GM18867 (cell line): ENCODE results near the gene APOBEC3B.
A peak's percentile ranks its signal among the peaks of the same experiment; 100 is the strongest.
"Not testable (repeated sequence)": the region's sequence is repeated elsewhere in the genome, so short reads cannot be mapped to it uniquely, and the experiment has no call there.

ENCODE experiments used
- ATAC-seq: cut with Tn5 transposase; IDR thresholded peaks from one replicate; pipeline ENCODE4 v1.9.1; 2021; ENCODE audit warnings: mild to moderate bottlenecking, moderate library complexity; ENCODE audit not compliant: unreplicated experiment

APOBEC3B gene

GRCh38 chr22:38987171-38987895 is 5.2 kb downstream of the APOBEC3B start:
- ATAC-seq = no peak

DNA sequence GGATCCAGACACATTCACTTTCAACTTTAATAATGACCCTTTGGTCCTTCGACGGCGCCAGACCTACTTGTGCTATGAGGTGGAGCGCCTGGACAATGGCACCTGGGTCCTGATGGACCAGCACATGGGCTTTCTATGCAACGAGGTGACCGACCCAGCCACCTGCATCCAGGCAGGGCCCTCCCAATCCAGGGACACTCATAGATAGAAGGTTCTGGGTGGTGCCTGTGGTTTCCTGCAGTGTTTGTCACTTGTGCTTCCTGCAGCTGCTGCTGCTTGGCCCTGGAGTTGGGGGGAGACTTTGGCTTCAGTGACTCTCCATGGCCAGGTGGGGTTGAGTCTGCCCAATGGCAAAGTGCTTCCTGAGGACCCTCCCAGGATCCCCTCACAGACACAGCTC is 7.3 kb downstream of the APOBEC3B start:
- no peak for ATAC-seq

DNA sequence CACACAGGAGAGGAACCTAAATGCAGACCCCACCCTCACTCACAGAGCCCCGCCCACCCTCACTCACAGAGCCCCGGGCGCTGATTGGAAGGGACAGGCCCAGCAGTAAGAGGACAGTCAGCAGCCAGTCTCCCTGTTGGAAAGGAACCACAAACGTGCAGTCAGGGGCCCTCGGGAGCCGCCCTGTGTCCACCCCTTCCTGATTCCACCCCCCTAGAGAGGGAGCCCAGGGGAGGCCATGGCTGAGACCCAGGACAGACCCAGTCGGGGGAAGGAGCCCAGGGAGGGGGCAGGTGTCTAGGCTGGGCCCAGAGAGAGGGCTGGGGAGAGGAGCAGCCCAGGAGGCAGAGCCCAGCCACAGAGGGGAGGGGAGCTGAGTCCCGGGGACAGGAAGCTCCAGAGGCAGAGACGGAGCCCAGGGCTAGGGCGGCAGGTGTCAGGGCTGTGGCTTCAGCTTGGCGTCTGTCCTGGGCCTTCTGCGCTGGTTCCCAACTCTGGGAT is 10.8 kb downstream of the APOBEC3B start:
- not testable (repeated sequence) for ATAC-seq

DNA sequence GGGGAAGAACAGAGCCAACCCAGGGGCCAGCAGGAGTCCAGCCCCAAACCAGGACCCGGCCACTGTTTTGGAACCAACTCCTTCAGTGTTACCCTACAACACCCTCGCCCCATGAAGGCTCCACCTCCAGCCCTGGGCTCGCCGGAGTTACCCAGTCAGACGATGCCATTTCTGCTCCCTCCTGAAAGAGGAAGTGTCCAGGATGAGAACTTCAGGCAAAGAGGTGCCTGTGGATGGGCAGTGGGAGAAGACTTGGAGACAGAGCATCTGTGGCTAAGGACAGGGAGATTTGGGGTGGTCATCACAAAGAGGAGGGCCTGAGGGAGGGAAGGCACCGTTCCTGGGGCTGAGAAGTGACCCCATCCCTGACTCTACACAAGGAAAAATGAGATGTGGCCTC is 14.0 kb downstream of the APOBEC3B start:
- no peak for ATAC-seq

GRCh38 chr22:38997518-38997917 is 15.4 kb downstream of the APOBEC3B start:
- ATAC-seq = no peak

DNA sequence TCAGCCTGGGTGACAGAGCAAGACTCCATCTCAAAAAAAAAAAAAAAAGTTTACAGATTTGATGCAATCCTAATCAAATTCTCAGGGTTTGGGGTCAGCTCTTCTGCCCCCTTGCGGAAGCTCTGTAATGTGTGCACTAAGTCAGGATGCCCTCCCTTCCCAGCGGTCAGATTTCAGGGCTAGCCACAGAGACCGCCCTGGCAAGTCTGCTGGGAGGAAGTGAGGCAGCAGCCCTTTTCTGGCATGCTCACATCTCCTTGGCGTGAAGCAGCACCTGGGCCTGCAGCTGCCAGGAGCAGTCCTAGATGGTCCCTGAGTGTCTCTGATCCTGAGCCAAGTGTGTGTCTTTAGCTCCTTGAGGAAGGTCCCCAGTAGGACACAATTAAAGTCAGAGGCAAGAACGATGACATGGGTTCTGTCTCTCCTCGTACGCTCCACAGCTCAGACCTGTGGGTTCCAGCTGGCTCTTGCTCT is 21.1 kb downstream of the APOBEC3B start:
- peak; percentile 63 for ATAC-seq

- no peak for ATAC-seq
These were observed 25.0 kb downstream of the APOBEC3B start for GRCh38 chr22:39007177-39007576.

- ATAC-seq = not testable (repeated sequence)
These were observed 26.2 kb downstream of the APOBEC3B start for GRCh38 chr22:39008271-39008850.

DNA sequence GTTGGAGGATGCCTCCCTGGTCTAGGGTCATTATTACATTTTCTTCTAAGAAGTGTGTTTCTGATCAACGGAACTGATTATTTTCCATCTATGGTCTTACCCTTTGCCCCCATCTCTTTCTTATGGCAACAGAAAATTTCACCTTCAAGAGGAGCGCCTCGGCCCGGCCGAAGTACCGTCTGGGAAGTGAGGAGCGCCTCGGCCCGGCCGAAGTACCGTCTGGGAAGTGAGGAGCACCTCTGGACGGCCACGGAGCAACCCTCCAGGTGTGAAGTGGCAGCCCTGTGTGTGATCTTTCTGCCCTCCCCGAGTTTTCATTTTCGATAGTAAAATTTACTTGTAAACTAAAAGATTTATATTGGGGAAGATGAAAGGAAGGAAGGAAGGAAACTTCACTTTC is 28.8 kb downstream of the APOBEC3B start:
- ATAC-seq = no peak

- ATAC-seq = no peak
These were observed 30.7 kb downstream of the APOBEC3B start for GRCh38 chr22:39012533-39013511.

DNA sequence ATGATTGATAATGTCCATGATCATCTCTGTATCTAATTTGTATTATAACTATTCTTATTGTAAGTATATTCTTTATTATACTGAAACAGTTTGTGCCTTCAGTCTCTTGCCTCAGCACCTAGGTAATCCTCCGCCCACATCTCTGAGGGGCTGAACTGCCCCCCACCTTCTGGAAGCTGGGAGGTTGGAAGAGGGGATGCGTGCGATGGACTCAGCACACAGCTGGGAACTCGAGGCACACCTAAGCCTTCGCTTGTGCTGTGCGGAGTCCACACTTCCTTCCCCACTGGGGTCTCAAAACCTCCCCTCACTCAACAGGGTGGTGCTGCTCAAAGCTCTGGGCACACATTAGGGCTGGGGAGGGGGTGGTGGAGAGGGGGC is 31.4 kb downstream of the APOBEC3B start:
- not testable (repeated sequence) for ATAC-seq

DNA sequence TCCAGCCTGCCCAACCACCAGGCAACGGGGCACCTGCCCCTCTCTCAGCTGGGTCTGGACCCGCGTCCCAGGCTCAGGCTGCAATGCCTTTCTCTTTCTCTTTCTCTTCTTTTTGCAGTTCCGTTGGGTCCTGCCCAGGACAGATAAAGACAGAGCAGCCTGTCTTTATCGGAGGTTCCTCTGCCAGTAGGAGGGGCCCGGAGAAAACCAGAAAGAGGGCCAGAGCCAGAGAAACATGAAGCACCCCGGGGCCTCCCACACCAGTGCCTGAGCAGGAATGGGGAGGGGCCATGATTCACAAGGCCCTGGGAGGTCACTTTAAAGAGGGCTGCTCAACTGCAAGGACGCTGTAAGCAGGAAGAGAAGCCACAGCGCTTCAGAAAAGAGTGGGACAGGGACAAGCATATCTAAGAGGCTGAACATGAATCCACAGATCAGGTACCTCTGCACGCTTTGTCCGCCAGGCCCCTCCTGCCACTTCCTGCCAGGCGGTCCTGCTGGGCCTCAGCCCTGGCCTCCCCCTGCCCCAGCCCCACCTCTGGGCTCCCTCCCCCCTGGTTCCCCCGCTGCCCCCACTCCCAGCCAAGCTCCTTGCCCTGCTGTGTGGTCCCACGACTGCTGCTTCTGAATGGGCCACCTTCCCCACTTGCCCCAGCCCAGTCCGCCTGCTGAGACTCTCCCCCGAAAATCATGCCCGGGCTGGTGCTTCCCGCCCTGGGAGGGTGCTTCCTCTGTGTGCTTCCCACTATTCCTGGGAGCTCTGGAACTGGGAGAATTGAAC is 32.0 kb downstream of the APOBEC3B start, which contains the start of gene APOBEC3C:
Gene APOBEC3C, plus strand, starts transcription at position 316 of the 781 bp plus-strand sequence. Its CDS starts 106 bp downstream, at position 422.
- peak; percentile 83 for ATAC-seq

DNA sequence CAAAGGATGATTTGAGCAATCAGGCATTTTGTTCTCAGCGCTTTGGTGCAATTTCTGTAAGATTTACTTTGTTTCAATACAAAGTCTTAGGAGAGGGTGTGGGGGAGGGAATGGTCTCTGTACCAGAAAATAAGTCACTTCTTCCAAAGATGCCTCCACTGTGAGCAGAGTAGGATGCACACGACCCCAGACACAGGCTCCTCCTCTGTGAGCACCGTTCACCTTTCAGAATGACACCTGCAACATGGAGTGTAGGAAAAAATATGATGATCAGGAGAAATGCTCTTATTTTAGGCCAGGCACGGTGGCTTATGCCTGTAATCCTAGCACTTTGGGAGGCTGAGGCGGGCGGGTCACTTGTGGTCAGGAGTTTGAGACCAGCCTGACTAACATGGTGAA is 32.6 kb downstream of the APOBEC3B start:
- not testable (repeated sequence) for ATAC-seq

DNA sequence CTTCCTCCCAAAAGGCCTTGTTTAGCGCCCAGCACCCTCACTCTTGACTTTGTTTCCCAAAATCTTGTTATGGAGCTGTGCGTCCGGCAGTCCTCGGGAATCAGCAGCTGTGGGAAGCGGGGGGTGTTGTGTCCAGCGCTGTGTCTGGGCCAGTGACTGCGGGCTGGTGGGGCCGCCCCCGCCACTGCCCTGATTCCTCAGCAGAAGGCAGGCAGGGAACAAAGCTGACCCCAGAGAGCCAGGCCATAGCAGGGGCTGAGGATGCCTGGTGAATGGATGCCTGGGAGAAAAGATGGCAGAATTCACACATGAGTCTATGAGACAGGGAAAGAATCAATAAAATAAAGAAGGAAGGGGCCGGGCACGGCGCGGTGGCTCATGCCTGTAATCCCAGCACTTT is 34.4 kb downstream of the APOBEC3B start:
- ATAC-seq = no peak

- no peak for ATAC-seq
These were observed 35.6 kb downstream of the APOBEC3B start for GRCh38 chr22:39017596-39018365.

DNA sequence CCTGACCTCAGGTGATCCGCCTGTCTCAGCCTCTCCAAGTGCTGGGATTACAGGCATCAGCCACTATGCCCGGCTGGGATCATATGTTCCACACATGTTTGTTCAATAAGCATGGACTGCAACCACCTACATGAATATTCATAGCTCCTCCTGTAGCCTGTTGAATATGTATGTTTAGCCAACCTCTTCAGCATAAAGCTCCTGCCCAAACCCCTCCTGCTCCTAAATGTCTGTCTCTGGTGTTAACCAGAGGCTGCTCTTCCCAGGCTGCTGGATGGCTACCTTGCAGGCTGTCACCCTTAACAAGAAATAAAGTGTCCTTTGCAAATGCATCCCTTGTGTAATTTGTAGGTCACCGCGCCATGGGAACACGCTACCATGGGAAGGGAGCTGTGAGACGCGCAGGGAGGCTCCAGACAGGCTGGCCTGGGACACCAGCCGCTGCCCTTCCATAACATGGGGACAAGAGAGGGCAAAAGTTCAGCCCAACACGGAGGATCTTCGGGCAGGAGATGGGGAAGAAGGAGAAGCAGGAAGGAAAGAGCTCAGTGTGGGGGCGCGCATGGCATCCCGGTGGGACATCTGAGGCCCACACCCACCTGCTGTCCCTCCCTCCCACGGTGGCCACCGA is 38.0 kb downstream of the APOBEC3B start:
- not testable (repeated sequence) for ATAC-seq

- no peak for ATAC-seq
These were observed 39.6 kb downstream of the APOBEC3B start for GRCh38 chr22:39021552-39022250.

DNA sequence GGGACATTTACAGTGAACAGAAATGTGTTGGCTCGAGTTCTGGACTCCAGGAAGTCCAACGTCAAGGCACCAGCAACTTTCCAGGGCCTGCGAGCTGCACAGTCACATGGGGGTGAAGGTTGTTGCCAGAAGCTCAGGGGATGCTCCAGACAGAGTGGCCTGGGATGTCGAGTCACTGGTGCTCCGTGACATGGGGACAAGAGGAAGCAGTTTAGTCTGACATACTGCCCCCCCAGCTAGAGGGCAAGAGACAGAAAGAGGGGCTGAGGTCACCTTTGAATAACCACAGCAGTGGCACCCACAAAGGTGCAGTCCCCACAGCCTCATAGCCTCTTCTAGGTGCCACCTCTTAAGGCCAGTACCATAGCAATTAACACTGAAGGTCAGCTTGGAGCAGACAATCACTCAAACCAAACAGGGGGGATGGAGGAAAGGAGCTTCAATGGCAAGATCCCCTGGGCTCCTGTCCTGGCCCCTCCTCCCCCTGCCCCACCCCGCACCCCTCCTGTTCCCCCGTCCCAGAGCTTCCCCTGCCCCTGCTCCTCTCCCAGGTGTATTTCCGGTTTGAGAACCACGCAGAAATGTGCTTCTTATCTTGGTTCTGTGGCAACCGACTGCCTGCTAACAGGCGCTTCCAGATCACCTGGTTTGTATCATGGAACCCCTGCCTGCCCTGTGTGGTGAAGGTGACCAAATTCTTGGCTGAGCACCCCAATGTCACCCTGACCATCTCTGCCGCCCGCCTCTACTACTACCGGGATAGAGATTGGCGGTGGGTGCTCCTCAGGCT is 42.6 kb downstream of the APOBEC3B start:
- ATAC-seq = no peak
